ENCODE data around the gene COX7B2. TPM values are rescaled to one million over a fixed set of nuclear protein-coding genes. Genes with fewer than 3 reads are reported as not detected.

The COX7B2 gene
- total and polyA plus RNA-seq, 2 of the 4 experiments (the other 2 are of a cell fraction), result not detected

DNA sequence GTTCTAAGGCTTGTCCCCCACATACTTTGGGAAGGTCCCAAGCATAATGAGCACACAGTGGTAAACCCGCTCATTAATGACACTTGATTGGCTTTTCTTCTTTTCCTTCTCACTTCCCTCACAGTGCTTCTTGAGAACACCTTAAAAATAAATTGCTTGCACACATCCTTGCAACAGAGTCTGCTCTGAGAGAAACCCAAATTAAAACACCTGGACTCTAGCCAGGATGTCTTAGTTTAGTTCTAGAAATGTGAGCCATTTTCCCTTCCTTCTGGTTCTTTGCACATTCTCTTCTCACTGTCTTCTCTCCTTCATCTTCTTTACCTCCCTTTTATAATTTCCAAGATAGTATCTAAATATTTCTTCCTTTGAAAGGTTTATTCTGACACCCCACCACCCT lies 35.3 kb upstream of the COX7B2 start:
- no peak overlapping the region for H3K4me3 ChIP-seq (ENCODE audit: insufficient read depth, low read depth, low read length)
- no peak overlapping the region for H4K91ac ChIP-seq (ENCODE audit: insufficient read depth, low read depth, low read length)
- no TSS peak for BruUV-seq (replicated peaks)
- in situ Hi-C loops (cut with MboI; ENCODE audit: low sequenced_read_pairs), result loop anchor here (25.0 kb wide), 1 partner anchor 618 kb away; no protein-coding TSS in a partner anchor
- H2BK5ac ChIP-seq (ENCODE audit: low read depth, low read length, poor library complexity, severe bottlenecking), result no peak overlapping the region
- H3K36me3 ChIP-seq (ENCODE audit: control insufficient read depth, insufficient read depth, low read length), result no peaks in the 10 kb centered on the region
- H3K14ac ChIP-seq (replicated peaks; ENCODE audit: low read depth, low read length), result no peak overlapping the region
- no peak overlapping the region for H2AFZ ChIP-seq (replicated peaks; ENCODE audit: low read length, poor library complexity)
- ATAC-seq (ENCODE audit: low read depth) (no peak), DNase-seq (no peak)
- H4K20me1 ChIP-seq (ENCODE audit: insufficient read depth, low read length), result no peaks in the 10 kb centered on the region
- H3K4me1 ChIP-seq (ENCODE audit: control insufficient read depth, insufficient read depth, low read length), result peaks cover 5% of the 10 kb centered on the region
- no peak overlapping the region for H3K27ac ChIP-seq (ENCODE audit: insufficient read depth, low read length)
- H3K23ac ChIP-seq (ENCODE audit: low read depth, low read length), result no peak overlapping the region
- dilution Hi-C loops (cut with HindIII; ENCODE audit: low sequenced_read_pairs, unreplicated experiment), result no loop called here
- no peak overlapping the region for H2AK9ac ChIP-seq (replicated peaks; ENCODE audit: low read depth, low read length, poor library complexity)
- H4K5ac ChIP-seq (ENCODE audit: low read depth, low read length), result no peak overlapping the region
- no peaks in the 10 kb centered on the region for H3K9me3 ChIP-seq (ENCODE audit: control insufficient read depth, insufficient read depth, low read length)
- H4K8ac ChIP-seq (ENCODE audit: low read depth in 2 of 2, low read length in 2 of 2), result no peak overlapping the region
- no peak overlapping the region for H2BK120ac ChIP-seq (ENCODE audit: low read depth, low read length)
- CTCF ChIA-PET, result no interaction called here
- no peak overlapping the region for H3K9ac ChIP-seq (ENCODE audit: low read depth, low read length)
- H3K9me1 ChIP-seq (ENCODE audit: insufficient read depth, low read length), result 0 out of 2 replicates have a peak, but pooled peaks cover 2% of the 10 kb centered on the region
- no peaks in the 10 kb centered on the region for H3K79me1 ChIP-seq (ENCODE audit: low read depth in 1 of 2, low read length in 2 of 2)
- WGBS, 2 experiments (ENCODE audit: extremely low coverage in 2 of 2, insufficient read length in 1 of 2), result 100% methylated on average over 1 of the region's 1 CpG; no CpG with 5 or more reads in 1 of the 2 experiments
- H3K18ac ChIP-seq (ENCODE audit: low read depth, low read length), result no peak overlapping the region
- H3K56ac ChIP-seq (ENCODE audit: extremely low read depth, insufficient read depth, low read length), result no peak overlapping the region
- intact Hi-C loops (cut with micrococcal nuclease), result no loop called here
- H3K4me2 ChIP-seq (ENCODE audit: low read depth, low read length), result no peak overlapping the region
- H3K27me3 ChIP-seq (ENCODE audit: control insufficient read depth, insufficient read depth, low read length), result no peaks in the 10 kb centered on the region
- no peak overlapping the region for H2BK20ac ChIP-seq (ENCODE audit: low read depth, low read length)
- no peak for TF ChIP-seq POLR2A (IDR thresholded peaks at IDR 0.05; ENCODE audit: low read depth, low read length)
- TF ChIP-seq RCOR1 (IDR thresholded peaks at IDR 0.05; ENCODE audit: insufficient replicate concordance, low read length), result no peak
- TF ChIP-seq FOS (IDR thresholded peaks at IDR 0.05; ENCODE audit: low read depth, low read length), result no peak
- TF ChIP-seq RAD21 (IDR thresholded peaks at IDR 0.05; ENCODE audit: low read length), result no peak
- TF ChIP-seq BHLHE40 (IDR thresholded peaks at IDR 0.05; ENCODE audit: low read depth, low read length), result no peak
- no peak overlapping the region for H2AK5ac ChIP-seq (ENCODE audit: low read depth, low read length)
- H3K4ac ChIP-seq (ENCODE audit: low read depth, low read length), result no peak overlapping the region
- H2BK15ac ChIP-seq (ENCODE audit: low read depth, low read length), result no peak overlapping the region
- POLR2A ChIA-PET (ENCODE audit: unreplicated experiment), result no interaction called here

All from IMR-90 (cell line).